AG09309 (cell line): ENCODE results near the gene CORO1C.

Source experiments
- DNase-seq: peaks from one replicate; pipeline ENCODE4 v3.0.0-alpha.2; 2010; ENCODE audit warnings: low read depth
- H3K4me3 ChIP-seq: 2 replicates; pipeline ENCODE4 v1.5.1; 2011; ENCODE audit warnings: mild to moderate bottlenecking, low read depth, low read length, moderate library complexity; ENCODE audit not compliant: control insufficient read depth
- TF ChIP-seq, protein P1 (sequence below): IDR thresholded peaks from 2 replicates; pipeline ENCODE4 v1.5.1; 2011; ENCODE audit warnings: mild to moderate bottlenecking, low read depth, low read length, inconsistent platforms; ENCODE audit not compliant: insufficient read depth, control insufficient read depth; ENCODE audit errors: missing control alignments

Gene CORO1C

DNA sequence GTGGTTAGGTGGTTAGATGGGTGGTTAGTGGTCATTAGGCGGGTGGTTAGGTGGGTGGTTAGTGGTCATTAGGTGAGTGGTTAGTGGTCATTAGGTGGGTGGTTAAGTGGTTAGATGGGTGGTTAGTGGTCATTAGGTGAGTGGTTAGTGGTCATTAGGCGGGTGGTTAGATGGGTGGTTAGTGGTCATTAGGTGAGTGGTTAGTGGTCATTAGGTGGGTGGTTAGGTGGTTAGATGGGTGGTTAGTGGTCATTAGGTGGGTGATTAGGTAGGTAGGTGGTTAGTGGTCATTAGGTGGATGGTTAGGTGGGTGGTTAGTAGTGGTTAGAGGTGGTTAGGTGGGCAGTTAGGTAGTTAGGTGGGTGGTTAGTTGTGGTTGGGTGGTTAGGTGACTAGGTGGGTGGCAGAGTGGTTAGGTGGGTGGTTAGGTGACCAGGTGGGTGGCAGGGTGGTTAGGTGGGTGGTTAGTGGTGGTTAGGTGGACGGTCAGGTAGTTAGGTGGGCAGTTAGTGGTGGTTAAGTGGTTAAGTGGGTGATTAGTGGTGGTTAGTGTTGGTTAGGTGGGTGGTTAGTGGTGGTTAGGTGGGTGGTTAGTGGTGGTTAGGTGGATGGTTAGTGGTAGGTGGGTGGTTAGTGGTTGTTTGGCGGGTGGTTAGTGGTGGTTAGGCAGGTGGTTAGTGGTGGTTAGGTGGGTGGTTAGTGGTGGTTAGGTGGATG, 125.5 kb downstream of the CORO1C start:
- H3K4me3 ChIP-seq: no peak overlapping the region

DNA sequence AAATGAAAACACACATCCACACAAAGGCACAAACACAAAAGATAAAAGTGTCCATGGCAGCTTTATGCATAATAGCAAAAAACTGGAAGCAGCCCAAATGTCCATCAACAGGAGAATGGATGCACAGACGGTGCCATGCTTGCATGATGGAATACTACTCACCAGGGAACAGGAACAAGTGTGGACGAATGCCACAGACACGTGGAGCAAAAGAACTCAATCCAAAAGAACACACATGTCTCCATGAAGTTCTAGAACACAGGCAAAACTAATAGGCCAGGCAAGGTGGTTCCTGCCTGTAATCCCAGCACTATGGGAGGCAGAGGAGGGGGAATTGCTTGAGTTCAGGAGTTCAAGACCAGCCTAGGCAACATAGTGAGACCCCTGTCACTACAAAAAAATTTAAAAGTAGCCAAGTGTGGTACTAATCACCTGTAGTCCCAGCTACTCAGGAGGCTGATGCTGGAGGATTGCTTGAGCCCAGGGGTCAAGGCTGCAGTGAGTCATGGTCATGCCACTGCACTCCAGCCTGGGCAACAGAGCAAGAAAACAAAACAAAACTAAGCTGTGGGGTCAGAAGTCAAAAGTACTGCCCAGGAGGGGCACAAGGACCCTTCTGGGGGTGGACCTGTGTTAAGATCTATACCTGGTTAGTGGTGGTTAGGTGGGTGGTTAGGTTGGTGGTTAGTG, 126.2 kb downstream of the CORO1C start:
- no peak for DNase-seq
- TF ChIP-seq, protein P1, sequence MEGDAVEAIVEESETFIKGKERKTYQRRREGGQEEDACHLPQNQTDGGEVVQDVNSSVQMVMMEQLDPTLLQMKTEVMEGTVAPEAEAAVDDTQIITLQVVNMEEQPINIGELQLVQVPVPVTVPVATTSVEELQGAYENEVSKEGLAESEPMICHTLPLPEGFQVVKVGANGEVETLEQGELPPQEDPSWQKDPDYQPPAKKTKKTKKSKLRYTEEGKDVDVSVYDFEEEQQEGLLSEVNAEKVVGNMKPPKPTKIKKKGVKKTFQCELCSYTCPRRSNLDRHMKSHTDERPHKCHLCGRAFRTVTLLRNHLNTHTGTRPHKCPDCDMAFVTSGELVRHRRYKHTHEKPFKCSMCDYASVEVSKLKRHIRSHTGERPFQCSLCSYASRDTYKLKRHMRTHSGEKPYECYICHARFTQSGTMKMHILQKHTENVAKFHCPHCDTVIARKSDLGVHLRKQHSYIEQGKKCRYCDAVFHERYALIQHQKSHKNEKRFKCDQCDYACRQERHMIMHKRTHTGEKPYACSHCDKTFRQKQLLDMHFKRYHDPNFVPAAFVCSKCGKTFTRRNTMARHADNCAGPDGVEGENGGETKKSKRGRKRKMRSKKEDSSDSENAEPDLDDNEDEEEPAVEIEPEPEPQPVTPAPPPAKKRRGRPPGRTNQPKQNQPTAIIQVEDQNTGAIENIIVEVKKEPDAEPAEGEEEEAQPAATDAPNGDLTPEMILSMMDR: no peak

More for the DNA sequence above, 125.5 kb downstream of the CORO1C start:
- TF ChIP-seq, protein P1: no peak
- no peak for DNase-seq

DNA sequence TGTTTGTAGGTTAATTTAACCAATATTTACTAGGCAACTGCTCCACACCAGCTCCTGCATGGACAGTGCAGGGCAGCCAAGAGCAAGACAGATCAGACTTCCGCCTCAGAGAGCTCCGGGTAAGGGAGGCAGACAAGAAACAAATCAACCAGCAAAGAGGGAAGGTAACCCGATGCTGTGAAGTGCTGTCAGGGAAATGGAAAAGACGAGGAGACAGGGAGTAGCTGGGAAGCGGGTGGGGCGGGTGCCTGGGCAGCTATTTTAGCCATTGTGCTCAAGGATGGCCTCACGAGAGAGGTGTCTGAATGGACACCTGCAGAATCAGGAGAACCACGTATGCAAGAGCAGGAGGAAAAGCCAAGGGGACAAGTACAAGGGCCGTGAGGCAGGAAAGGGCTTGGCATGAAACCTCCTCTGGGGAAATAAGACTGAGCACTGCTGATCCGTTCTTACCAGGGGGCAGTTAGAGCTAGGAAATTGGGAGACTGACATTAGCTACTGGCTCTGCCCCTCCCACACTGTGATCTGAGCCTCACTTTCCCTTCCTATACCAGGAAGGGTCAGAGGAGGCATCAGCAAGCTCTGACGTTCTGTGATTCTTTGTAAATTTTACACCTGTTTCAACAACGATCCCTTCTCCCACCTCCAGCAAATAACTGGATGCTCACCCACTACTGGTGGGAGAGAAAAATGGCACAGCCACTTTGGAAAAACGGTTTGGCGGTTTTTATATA, 126.9 kb downstream of the CORO1C start:
- no peak overlapping the region for H3K4me3 ChIP-seq
- TF ChIP-seq, protein P1: no peak
- DNase-seq: no peak

More for the DNA sequence above, 126.2 kb downstream of the CORO1C start:
- H3K4me3 ChIP-seq: no peak overlapping the region

DNA sequence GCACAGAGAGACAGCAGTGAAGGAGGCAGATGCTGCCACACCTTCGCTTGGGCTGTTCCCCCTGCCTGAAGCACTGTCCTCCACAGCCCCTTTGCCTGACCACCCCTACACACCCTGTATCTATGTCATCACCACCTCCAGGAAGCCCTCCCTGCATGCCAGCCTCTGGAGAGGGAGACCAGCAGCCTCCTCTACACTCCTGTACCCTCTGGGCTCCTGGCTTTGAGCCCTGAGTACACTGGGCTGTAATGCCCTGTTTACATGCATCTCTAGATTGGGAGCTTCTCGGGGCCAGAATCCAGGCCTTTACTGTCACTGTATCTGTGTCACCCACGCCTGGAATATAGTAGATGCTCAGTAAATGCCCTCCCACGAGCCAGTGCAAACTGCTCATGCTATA, 127.6 kb downstream of the CORO1C start:
- TF ChIP-seq, protein P1: no peak
- no peak for DNase-seq
- no peak overlapping the region for H3K4me3 ChIP-seq

DNA sequence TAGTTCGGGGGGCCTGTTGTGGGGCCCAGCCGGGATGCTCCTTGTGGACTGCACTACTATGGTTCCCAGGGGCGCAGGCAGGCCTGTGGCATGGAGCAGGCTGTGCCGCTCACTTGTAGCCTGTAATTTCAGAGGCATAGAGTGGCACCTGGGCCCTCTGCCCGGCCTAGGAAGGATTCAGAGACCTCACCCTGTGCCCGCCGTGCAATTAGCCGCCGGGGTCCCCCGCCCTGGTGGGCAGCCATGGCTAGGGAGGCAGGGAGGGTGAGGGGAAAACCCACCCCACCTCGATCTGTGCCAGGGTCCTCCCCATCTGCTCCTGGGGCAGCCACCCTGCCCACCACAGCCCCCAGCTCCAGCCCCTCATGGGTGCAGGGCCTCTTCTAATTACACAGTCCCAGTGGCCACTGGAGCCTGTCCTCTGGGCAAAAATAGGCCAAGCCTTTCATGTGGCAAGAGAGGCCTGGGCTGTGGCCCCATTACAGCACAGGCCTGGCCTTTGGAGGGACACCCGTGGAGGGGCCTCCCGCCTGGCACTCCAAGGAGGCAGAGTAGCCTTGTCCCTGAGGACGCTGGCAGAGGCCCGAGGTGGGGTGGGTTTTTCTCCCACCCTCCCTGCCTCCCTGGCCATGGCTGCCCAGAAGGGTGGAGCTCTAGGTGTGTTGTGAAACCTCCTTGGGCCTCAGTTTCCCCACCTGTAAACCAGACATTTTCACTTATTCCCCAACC, 128.2 kb downstream of the CORO1C start:
- TF ChIP-seq, protein P1: no peak
- DNase-seq: no peak
- no peak overlapping the region for H3K4me3 ChIP-seq

DNA sequence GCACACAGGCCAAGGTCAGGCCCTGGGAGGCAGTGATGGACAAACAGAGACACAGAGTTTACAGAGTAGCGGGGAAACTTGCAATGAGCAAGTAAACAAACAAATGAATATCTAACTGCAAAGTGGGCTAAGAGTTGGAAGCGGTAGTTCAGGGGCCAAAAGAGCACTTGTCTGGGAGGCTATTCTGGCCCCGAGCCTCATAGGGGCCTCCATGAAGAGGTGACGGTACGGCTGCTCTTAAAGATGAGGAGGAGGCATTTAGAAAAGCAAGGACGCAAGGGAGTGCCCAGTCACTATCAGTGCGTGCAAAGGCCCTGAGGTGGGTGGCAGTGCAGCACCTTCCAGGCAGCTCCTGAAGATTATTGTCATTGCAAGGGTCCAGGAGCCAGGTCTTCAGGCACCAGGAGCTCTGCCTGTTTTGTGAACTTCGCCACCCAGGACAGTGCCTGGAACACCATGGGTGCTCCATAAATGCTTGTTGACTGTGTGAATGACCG, 129.1 kb downstream of the CORO1C start:
- no peak for DNase-seq
- TF ChIP-seq, protein P1: no peak
- no peak overlapping the region for H3K4me3 ChIP-seq
